Nasal cavity respiratory epithelium epithelial cell of viscerocranial mucosa (primary cell): ENCODE data around the gene PARN. TPM values are rescaled to one million over a fixed set of nuclear protein-coding genes. Genes with fewer than 3 reads are reported as not detected.

ENCODE experiments used
- total RNA-seq: library from RNA; depleted of rRNA; stranded (reverse); fragments of >200 nt; gene quantifications from 2 replicates; pipeline ENCODE4 v1.2.3, GENCODE V29; 2014

PARN gene
- total RNA-seq, result 29.7 and 41.1 TPM in 2 replicates

GRCh38 chr16:14629919-14630619 lies at the start of gene PARN:
PARN (minus strand) TSS chr16:14630260; CDS start chr16:14630125, 135 bp downstream.

GRCh38 chr16:14632693-14633569 lies 2.9 kb upstream of the PARN start, which contains the start of gene BFAR:
BFAR (plus strand) TSS chr16:14632951; CDS start chr16:14644347, 11,396 bp downstream.

Other genes starting within 250 kb of the PARN start
- gene BFAR, start 2.7 kb upstream of the PARN start, total RNA-seq, result 69.0 and 70.3 TPM in 2 replicates
- gene PLA2G10, start 64.0 kb upstream of the PARN start, total RNA-seq, result 0.34 TPM in 1 of 2 replicates, not detected in the other
- gene NPIPA3, start 73.2 kb upstream of the PARN start, total RNA-seq, result 0.34 and 1.1 TPM in 2 replicates
- 0.34 and 1.1 TPM in 2 replicates for gene NPIPA2, start 112.3 kb upstream of the PARN start, total RNA-seq
- gene NOMO1, start 203.5 kb upstream of the PARN start, total RNA-seq, result 140 and 209 TPM in 2 replicates